Esophagus muscularis mucosa (tissue), 3 donors: ENCODE measurements around the gene AGPS.

ENCODE experiments used
- POLR2A ChIP-seq: fragments of 450-650 bp; IDR thresholded peaks from one replicate; pipeline ENCODE4 v1.6.1; 2017; ENCODE audit warnings: antibody characterized with exemption, moderate library complexity, mild to moderate bottlenecking, low read depth
- TF ChIP-seq, protein P1 (sequence below), 3 experiments: fragments of 200-600 bp in 2 of 3; fragments of 450-650 bp in 1 of 3; sonication (generic) in 2 of 3; IDR thresholded peaks; one replicate each; pipeline ENCODE4 v1.5.1; 2017 to 2019; ENCODE audit warnings: antibody characterized with exemption in 3 of 3, mild to moderate bottlenecking in 2 of 3, moderate library complexity in 1 of 3

DNA sequence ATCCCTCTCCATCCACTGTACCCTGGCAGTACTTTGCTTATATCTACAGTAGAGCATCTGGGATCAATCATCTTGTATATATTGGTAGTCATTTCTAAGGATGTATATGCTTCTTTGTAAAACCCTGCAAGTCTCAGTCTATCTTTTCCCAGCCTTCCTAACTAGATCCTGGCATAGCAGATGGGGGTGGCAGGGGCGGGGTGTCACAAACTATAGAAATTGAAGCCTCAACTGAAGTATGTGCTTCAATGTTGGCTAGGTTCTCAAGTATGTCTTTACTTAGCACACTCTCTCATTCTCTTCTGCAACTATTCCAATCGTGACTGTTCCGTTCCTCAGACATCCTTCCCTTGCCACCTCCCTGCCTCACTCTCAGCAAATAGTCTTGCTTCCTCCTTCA lies 30.1 kb upstream of the AGPS start:
- TF ChIP-seq, protein P1, sequence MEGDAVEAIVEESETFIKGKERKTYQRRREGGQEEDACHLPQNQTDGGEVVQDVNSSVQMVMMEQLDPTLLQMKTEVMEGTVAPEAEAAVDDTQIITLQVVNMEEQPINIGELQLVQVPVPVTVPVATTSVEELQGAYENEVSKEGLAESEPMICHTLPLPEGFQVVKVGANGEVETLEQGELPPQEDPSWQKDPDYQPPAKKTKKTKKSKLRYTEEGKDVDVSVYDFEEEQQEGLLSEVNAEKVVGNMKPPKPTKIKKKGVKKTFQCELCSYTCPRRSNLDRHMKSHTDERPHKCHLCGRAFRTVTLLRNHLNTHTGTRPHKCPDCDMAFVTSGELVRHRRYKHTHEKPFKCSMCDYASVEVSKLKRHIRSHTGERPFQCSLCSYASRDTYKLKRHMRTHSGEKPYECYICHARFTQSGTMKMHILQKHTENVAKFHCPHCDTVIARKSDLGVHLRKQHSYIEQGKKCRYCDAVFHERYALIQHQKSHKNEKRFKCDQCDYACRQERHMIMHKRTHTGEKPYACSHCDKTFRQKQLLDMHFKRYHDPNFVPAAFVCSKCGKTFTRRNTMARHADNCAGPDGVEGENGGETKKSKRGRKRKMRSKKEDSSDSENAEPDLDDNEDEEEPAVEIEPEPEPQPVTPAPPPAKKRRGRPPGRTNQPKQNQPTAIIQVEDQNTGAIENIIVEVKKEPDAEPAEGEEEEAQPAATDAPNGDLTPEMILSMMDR (IDR thresholded peaks at IDR 0.05), result no peak
- no peak for TF ChIP-seq POLR2A
